Daoy (cell line): ENCODE measurements around the gene FEM1B. TPM values are rescaled to one million over a fixed set of nuclear protein-coding genes. Genes with fewer than 3 reads are reported as not detected.

Experiments used
- DNase-seq: peaks from one replicate; pipeline ENCODE4 v3.0.0-alpha.2; 2015; ENCODE audit warnings: low read depth
- total RNA-seq: library from RNA; depleted of rRNA; stranded (reverse); fragments of >200 nt; shearing (Covaris generic); gene quantifications from 2 replicates; pipeline ENCODE4 v1.2.3, GENCODE V29; 2014

The FEM1B gene
- total RNA-seq, 1 experiment from 2014 or later = 19.1 TPM

- DNase-seq = no peak
Measured at GRCh38 chr15:68307131-68307928, 29.8 kb downstream of the FEM1B start.

GRCh38 chr15:68309024-68309423 lies 31.5 kb downstream of the FEM1B start:
- DNase-seq = no peak

- DNase-seq = no peak
Measured at GRCh38 chr15:68310178-68310803, 32.7 kb downstream of the FEM1B start.

GRCh38 chr15:68310804-68311463 lies 33.4 kb downstream of the FEM1B start:
- no peak for DNase-seq

GRCh38 chr15:68311464-68311835 lies 33.9 kb downstream of the FEM1B start:
- DNase-seq = no peak

- DNase-seq = no peak
Measured at GRCh38 chr15:68311859-68312557, 34.5 kb downstream of the FEM1B start.

GRCh38 chr15:68312701-68313204 lies 35.2 kb downstream of the FEM1B start:
- DNase-seq = peak; percentile 55

GRCh38 chr15:68313501-68314410 lies 36.2 kb downstream of the FEM1B start:
- DNase-seq = no peak

GRCh38 chr15:68314563-68314962 lies 37.0 kb downstream of the FEM1B start:
- no peak for DNase-seq

- no peak for DNase-seq
Measured at GRCh38 chr15:68315035-68315434, 37.5 kb downstream of the FEM1B start.

- peak; percentile 40 for DNase-seq
Measured at GRCh38 chr15:68315495-68316031, 38.0 kb downstream of the FEM1B start.

- DNase-seq = peak; percentile 36
Measured at GRCh38 chr15:68316061-68316804, 38.7 kb downstream of the FEM1B start.

- no peak for DNase-seq
Measured at GRCh38 chr15:68317281-68318007, 39.9 kb downstream of the FEM1B start.

- DNase-seq = no peak
Measured at GRCh38 chr15:68318008-68318835, 40.7 kb downstream of the FEM1B start.

GRCh38 chr15:68318931-68319909 lies 41.7 kb downstream of the FEM1B start:
- no peak for DNase-seq

GRCh38 chr15:68319997-68320396 lies 42.5 kb downstream of the FEM1B start:
- DNase-seq = no peak

GRCh38 chr15:68321229-68321628 lies 43.7 kb downstream of the FEM1B start:
- no peak for DNase-seq
